Right atrium auricular region (tissue), 2 donors: ENCODE measurements around the gene TAMALIN. TPM values are rescaled to one million over a fixed set of nuclear protein-coding genes. Genes with fewer than 3 reads are reported as not detected.
A peak's percentile ranks its signal among the peaks of the same experiment; 100 is the strongest.

Experiments
- DNase-seq: peaks from one replicate; pipeline ENCODE4 v3.0.0-alpha.2; 2019; ENCODE audit warnings: low spot score
- H3K27ac ChIP-seq, 2 donors: fragments of 200-600 bp; sonication (generic); 1 replicate in 1 of 2; 2 replicates in 1 of 2; pipeline ENCODE4 v1.5.1; 2016 to 2019
- H3K27me3 ChIP-seq, 2 donors: fragments of 200-600 bp; sonication (generic); one replicate each; pipeline versions ENCODE4 v1.5.1 to v1.6.0; 2017 to 2019
- H3K36me3 ChIP-seq: fragments of 200-600 bp; sonication (generic); one replicate; pipeline ENCODE4 v1.5.1; 2016
- H3K4me1 ChIP-seq, 2 donors: fragments of 200-600 bp; sonication (generic); one replicate each; pipeline versions ENCODE4 v1.5.1 to v1.6.0; 2017 to 2019
- H3K4me3 ChIP-seq, 2 donors: fragments of 200-600 bp; sonication (generic); 1 replicate in 1 of 2; 2 replicates in 1 of 2; pipeline ENCODE4 v1.5.1; 2017 to 2019; ENCODE audit warnings: mild to moderate bottlenecking in 1 of 2, moderate library complexity in 1 of 2
- H3K9me3 ChIP-seq, 2 donors: fragments of 200-600 bp; sonication (generic); one replicate each; pipeline ENCODE4 v1.5.1; 2019
- total RNA-seq, 2 donors: library from RNA; depleted of rRNA; stranded (reverse); fragments of >200 nt; gene quantifications; one replicate each; pipeline ENCODE4 v1.1.0, GENCODE V29; 2016
- TF ChIP-seq, protein P1 (sequence below), 2 donors: fragments of 200-600 bp; sonication (generic); IDR thresholded peaks; one replicate each; pipeline ENCODE4 v1.5.1; 2019; ENCODE audit warnings: antibody characterized with exemption in 2 of 2

Gene TAMALIN
- total RNA-seq, result 10 to 100 TPM; 17.6 to 23.2 TPM

DNA sequence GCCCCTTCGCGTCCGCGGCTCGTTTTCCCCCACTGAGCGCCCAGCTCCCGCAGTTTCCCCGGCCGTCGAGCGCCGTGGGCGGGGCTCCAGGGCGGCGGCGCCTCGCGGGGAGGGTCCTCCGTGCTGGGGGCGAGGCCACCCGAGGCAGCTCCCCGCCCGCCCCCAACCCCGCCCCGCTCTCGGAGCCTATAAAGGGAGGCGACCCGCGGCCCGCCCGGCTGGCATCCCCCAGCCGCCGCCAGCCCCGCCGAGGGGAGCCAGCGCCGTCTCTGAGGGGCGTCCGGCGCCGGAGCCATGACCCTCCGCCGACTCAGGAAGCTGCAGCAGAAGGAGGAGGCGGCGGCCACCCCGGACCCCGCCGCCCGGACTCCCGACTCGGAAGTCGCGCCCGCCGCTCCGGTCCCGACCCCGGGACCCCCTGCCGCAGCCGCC is at the start of gene TAMALIN:
Gene TAMALIN, plus strand, starts transcription at position 221 of the 432 bp plus-strand sequence. Its CDS starts 74 bp downstream, at position 295.
- Histone ChIP-seq H3K9me3 (no peaks in the 10 kb centered on the region), H3K36me3 (peaks cover 11% of the 10 kb centered on the region), H3K4me3 (peak within 1 kb of the TSS; percentile 76 to 82), H3K27me3 (peaks cover 0 to 5% of the 10 kb centered on the region in 2 donors), H3K27ac (peak within 1 kb of the TSS; percentile 90 to 92), H3K4me1 (peaks cover 0 to 38% of the 10 kb centered on the region in 2 donors)
- DNase-seq, result peak; percentile 81
- TF ChIP-seq, protein P1, sequence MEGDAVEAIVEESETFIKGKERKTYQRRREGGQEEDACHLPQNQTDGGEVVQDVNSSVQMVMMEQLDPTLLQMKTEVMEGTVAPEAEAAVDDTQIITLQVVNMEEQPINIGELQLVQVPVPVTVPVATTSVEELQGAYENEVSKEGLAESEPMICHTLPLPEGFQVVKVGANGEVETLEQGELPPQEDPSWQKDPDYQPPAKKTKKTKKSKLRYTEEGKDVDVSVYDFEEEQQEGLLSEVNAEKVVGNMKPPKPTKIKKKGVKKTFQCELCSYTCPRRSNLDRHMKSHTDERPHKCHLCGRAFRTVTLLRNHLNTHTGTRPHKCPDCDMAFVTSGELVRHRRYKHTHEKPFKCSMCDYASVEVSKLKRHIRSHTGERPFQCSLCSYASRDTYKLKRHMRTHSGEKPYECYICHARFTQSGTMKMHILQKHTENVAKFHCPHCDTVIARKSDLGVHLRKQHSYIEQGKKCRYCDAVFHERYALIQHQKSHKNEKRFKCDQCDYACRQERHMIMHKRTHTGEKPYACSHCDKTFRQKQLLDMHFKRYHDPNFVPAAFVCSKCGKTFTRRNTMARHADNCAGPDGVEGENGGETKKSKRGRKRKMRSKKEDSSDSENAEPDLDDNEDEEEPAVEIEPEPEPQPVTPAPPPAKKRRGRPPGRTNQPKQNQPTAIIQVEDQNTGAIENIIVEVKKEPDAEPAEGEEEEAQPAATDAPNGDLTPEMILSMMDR (IDR thresholded peaks at IDR 0.05), result no peak

DNA sequence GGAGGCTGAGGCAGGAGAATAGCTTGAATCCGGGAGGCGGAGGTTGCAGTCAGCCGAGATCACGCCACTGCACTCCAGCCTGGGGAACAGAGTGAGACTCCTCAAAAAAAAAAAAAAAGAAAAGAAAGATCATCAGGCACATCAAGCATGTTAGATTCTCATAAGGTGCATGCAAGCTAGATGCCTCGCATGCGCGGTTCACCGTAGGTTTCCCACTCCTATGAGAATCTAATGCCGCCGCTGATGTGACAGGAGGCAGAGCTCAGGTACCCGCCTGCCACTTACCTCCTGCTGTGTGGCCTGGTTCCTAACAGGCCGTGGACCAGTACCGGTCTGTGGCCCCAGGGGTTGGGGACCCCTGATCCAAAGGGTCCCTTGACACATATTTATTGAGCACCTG is 48.2 kb upstream of the TAMALIN start:
- DNase-seq, result no peak
- Histone ChIP-seq H3K9me3 (no peaks in the 10 kb centered on the region), H3K27ac (no peak overlapping the region), H3K27me3 (no peaks in the 10 kb centered on the region), H3K4me3 (no peak overlapping the region), H3K36me3 (peaks cover 2% of the 10 kb centered on the region), H3K4me1 (peaks cover 0 to 41% of the 10 kb centered on the region in 2 donors)
- TF ChIP-seq, protein P1 (IDR thresholded peaks at IDR 0.05), result no peak

DNA sequence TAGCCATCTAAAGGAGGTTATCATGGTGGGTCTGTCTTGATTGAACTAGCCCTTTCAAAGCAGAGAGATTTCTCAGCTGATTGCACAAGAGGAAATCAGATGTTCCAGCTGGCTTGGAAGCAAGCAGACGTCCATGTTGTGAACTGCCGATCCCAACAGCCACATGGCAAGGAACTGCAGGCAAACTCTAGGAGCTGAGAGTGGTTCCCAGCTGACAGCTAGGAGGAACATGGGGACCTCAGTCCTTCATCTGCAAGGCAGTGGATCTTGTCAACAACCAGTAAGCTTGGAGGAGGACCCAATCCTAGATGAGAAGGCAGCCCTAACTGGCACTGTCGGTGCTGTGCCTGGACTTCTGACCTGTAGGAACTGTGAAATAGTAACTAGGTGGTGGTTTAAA is 47.5 kb upstream of the TAMALIN start:
- no peaks in the 10 kb centered on the region for H3K9me3 ChIP-seq
- H3K4me1 ChIP-seq, result peaks cover 0 to 35% of the 10 kb centered on the region in 2 donors
- no peak overlapping the region for H3K27ac ChIP-seq
- H3K4me3 ChIP-seq, result no peak overlapping the region
- TF ChIP-seq, protein P1 (IDR thresholded peaks at IDR 0.05), result no peak
- H3K36me3 ChIP-seq, result peaks cover 5% of the 10 kb centered on the region
- H3K27me3 ChIP-seq, result no peaks in the 10 kb centered on the region
- no peak for DNase-seq

DNA sequence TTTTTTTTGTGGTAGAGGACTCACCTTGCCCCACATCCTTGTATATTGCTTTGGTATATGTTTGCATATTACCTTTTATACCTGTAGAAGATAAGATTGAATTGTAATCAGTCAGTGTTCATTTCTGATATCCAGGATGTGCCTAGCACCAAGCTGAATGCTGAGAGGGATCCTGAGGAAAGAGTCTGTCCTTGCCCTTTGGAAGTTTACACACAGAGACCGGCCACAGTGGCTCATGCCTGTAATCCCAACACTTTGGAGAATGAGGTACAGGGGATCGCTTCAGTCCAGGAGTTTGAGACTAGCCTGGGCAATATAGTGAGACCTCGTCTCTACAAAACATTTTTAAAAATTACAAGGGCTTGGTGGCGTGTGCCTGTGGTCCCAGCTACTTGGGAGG is 46.8 kb upstream of the TAMALIN start:
- Histone ChIP-seq H3K27me3 (no peaks in the 10 kb centered on the region), H3K27ac (no peak overlapping the region), H3K36me3 (peaks cover 5% of the 10 kb centered on the region), H3K4me3 (no peak overlapping the region), H3K9me3 (no peaks in the 10 kb centered on the region), H3K4me1 (peaks cover 0 to 28% of the 10 kb centered on the region in 2 donors)
- no peak for DNase-seq
- TF ChIP-seq, protein P1 (IDR thresholded peaks at IDR 0.05), result no peak

DNA sequence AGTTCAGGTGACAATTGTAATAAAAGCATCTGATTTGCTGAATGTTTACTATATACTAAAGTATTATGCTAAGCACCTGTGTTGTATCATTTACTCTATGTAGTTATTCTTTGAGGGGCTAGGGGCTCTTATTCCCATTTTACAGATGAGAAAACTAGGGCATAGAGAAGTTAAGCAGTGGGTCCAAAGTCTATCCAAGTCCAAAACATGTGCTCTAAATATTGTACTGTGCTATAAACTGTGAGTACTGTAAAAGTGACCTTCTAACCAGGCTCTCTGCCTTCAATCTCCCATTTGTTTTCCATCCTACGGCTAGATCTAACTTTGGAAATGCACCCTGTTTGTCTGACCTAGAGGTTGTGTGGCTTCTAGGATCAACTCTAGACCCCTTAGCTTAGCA is 46.3 kb upstream of the TAMALIN start:
- Histone ChIP-seq H3K27ac (no peak overlapping the region), H3K4me3 (no peak overlapping the region), H3K27me3 (no peaks in the 10 kb centered on the region), H3K4me1 (peaks cover 0 to 22% of the 10 kb centered on the region in 2 donors), H3K36me3 (peaks cover 5% of the 10 kb centered on the region), H3K9me3 (no peaks in the 10 kb centered on the region)
- no peak for DNase-seq
- TF ChIP-seq, protein P1 (IDR thresholded peaks at IDR 0.05), result no peak

DNA sequence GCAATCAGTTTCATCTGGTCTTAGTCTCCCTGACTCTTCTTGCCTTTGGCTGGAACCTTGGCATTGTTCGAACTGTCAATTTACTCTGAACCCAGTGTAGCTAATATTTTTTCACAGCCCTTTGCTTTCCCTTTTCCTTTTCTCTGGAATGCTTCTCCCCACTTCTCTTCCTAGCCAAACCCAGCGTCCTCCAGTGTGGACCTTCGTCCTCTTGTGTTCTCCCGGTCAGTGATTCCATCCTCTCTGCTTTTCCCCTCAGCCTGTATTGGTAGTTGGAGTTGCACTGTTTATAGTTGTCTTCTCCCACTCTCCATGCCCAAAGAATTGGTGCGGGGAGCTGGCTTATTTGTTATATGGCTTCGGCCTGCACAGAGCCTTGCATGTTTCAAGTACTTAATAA is 45.9 kb upstream of the TAMALIN start:
- no peak overlapping the region for H3K4me3 ChIP-seq
- peaks cover 5% of the 10 kb centered on the region for H3K36me3 ChIP-seq
- H3K27me3 ChIP-seq, result no peaks in the 10 kb centered on the region
- peaks cover 0 to 18% of the 10 kb centered on the region in 2 donors for H3K4me1 ChIP-seq
- H3K27ac ChIP-seq, result no peak overlapping the region
- TF ChIP-seq, protein P1 (IDR thresholded peaks at IDR 0.05), result no peak
- no peaks in the 10 kb centered on the region for H3K9me3 ChIP-seq
- DNase-seq, result no peak
